ENCODE results near the gene NABP1.
"Not testable (repeated sequence)": the region's sequence is repeated elsewhere in the genome, so short reads cannot be mapped to it uniquely, and the experiment has no call there.

Gene NABP1, protein sequence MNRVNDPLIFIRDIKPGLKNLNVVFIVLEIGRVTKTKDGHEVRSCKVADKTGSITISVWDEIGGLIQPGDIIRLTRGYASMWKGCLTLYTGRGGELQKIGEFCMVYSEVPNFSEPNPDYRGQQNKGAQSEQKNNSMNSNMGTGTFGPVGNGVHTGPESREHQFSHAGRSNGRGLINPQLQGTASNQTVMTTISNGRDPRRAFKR

DNA sequence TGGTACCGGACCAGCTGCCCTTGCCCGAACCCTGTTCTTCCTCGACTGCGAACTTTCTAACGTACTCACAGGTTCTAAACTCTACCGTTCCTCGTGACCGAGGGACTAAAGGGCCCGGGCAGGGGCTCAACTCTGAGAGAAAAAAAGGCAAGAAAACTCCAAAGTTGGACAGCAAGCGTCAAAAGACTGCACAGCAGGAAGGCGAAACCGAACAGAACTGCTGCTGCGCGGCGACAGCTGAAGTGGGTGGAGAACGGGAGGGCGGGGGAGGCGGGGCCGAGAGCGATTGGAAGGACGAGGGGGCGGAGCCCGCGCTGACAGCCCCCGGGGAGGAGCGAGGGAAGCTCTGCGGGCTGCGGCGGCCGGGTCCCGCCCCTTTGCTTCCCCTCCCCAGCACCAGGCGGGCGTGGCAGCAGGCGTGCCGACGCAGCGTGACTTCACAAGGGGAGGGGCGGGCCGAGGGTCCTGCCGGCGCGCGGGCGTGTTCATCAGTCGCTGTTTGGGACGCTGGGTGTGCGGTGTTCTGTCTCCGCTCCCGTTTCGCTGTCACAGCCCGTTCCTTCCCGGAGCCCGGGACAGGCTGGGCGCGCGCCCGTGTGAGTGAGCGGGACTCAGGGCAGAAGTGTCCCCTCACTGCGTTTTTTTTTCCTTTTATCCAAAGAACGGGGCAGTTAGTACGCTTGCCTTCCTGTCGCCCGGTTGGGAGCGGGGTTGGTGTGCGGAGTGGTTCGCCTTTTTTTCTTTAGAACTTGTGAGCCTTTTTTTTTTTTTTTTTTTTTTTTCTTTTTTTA, at the start of gene NABP1:
Gene NABP1, plus strand, starts transcription at position 491 of the 791 bp plus-strand sequence. CDS start 479 bp downstream, outside the sequence.
- DNase-seq = peak; percentile 99

DNA sequence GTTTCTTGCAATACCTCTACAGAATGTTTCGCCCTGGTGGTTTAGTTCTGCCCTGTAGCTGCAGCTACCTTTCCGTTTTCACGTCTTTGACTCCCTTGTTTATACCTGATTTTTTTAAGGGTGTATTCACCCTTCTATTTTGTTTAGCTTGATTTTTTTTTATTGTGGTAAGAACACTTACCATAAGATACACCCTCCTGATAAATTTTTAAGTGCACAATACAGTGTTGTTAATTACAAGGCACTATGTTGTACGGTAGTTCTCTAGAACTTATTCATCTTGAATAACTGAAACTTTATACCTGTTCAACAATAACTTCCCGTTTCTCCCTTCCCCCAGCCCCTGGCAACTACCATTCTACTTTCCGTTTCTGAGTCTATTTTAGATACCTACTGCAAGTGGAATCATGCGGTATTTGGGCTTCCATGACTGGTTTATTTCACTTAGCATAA, 48.9 kb upstream of the NABP1 start:
- DNase-seq = no peak

DNA sequence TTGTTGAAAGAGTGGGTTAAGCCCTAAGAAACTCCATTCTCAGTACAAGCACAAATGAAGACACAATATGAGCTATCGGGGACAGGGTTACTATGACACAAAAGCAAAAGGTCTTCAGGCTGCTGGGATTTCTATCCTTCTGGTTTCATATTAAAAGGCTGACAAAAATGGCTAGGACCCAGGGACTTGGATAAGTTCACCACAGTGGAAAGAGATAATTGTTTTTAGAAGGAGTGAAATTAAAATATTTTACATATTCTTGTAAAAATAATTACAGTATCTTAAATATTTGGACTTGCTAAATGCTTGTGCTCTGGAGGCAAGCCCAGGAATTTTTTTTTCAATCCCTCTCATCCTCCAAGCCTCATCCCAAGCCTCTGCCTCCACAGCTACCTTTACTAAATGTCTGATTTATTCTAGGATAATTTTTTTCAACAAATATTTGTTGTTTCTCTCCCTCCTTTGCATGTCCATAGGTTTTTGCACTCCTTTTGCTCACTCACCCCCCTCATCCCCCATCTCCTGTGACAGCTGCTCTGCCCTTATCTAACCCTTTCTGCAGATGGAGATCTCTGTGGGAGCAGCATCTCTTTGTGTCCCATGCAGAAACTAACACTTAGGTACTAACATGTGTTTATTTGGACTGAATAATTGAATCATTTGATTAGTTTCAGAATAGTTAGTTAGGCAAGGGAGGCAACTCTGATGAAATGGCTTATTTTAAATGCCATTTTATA, 47.8 kb upstream of the NABP1 start:
- no peak for DNase-seq

GRCh38 chr2:191631754-191632153, 46.2 kb upstream of the NABP1 start:
- DNase-seq = no peak

DNA sequence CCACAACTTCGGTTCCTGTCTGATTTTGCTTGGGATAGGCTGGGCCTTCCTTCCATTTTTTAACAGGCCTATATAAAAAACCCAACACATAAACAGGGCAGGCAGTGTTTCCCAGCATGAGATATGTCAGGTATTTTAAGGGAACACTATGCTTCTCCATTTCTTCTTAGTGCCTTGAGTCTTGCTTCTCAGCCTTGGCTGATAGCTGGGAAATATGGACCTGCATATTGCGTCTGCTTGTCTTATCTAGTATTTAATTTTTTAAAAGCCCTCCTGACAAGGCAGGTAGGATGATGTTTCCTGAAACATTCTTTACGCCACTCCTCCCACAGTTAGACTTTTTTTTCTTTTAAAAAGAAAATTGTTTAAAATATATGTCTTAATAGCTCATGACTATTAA, 45.5 kb upstream of the NABP1 start:
- DNase-seq = no peak

DNA sequence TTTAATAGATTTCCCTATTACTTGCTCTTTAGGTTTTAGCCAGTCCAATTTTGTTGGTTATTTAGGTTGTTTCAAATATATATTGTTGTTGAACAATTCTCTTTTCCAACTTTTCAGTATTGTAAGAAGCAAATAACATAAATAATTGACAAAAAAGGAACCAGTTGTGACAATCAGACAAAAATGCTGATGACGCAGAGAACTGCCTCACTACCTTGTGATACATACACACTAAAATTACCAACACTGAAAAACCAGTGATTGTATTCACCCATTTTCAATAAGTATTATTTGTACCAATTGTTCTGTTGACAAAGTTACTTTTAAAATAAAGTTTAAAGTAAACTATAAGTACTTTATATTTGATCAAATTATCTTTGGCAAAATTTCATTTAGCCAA, 43.1 kb upstream of the NABP1 start:
- DNase-seq = no peak

DNA sequence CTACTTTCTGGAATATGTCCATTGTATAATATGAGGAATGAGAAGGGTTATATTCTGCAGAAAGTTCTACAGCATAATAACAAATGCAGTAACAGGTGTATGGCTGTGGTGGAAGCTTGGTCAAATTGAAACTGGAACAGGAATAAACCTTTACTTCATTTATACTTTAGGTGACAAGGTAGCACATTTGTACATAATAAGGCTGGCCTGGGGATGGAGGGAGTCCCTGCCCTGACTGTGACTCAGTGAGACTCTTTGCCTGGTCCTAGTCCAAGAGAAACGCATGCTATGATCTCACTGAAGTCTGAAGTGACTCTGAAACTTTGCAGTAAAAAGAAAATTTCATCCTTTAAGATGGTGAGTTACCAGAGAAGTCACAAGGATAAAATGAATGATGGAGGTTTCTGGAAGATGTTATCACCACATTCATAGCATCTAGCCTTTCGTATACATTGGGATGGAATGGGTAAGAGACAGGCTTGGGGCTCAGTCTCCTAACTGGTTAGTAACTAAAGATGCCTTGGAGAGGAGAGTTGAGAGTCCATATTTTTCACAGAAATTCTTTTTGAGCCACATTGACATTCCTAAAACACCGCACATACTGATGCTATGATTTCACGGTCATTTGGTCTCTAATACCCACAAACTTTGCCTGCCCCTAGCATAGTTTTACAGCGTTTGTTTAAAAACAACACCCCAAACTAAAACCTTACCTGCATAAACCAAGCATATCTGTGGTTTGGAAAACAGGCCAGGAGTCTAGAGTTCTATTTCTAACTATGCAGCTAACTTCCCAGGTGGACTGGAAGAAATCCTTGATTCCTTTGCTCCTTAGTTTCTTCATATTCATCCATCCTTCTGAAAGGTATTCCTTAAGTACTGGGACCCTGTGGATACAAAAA, 42.4 kb upstream of the NABP1 start:
- peak; percentile 24 for DNase-seq

DNA sequence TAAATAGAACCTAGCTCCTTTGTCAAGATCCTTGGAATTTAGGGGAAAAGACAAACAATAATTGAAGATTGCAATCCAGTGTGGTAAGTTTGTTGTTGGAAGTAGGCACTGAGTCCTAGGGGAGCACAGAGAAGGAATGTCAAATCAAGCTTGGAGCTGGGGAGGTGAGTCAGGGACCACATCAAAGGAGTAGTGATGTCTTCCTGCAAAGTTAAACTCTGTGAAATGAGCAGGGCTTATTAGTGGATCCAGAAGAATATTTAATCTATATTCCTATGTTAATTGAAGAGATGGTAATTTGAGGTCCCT, 41.7 kb upstream of the NABP1 start:
- DNase-seq = no peak

DNA sequence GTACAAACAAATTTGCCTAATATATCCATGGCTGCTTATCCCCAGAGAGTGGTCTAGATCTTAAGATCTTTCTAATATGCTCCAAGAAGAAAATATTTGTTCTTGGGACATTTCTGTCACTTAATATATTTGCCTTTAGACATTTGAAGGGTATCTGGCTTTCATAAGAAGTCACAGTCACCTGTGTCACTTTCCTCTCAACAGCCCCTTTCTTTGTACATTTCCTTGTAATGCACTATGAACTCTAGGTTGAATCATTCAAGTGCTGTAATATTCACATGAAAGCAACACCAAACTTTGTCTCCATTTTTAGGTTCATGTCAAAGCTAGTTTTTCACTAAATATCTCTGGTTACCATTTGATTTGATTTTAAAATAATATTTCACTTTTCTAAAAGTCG, 41.4 kb upstream of the NABP1 start:
- DNase-seq = no peak

- no peak for DNase-seq
These were observed 40.5 kb upstream of the NABP1 start for GRCh38 chr2:191637182-191638078.

DNA sequence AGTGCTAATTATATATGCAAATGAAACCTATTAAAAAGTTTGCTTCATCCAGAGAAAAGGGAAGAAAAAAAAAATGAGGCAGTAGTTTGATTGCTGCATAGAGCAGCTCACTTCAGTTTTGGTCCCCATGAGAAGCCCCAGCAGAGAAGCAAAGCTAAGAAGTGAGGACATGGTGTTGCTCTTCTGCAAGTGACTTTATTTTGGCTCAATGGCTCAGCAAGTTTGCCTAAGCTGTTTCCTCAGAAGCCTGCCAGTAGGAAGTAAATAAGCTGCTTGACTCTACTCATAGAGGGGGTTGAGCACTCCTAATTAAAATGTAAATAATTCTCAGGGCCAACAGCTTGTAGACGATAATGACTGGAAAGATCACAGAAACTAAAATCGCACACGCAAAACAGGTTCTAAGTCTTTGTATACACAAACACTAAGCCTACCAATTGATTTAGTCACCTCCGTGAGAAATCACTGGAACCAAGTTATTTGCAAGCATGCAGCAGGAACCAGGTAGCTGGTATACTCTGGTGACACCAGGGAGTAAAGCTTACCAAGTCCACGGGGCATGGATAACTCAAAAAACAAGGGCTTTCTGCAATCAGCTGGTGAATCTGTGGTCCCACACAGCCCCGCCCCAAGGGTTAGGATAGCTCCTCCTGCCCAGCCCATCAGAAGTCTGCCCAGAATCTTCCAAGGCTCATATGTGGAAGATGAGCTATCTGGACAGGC, 39.7 kb upstream of the NABP1 start:
- DNase-seq = peak; percentile 23

DNA sequence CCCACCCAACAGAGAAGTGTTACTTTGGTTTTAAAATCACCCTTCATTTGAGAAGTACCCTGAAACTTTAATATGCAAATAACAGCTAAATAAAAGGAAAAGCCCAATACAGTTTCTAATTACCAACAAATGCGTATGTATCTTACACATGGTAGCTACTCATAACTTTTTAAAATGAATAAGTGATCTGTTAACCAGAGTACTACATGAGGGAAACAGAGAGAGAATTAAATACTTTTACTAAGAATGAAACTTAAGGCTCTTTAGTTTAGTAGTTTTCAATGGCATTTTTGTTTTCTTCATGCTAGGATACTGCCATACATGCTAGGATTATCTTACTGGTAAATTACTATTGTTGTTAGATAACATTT, 39.1 kb upstream of the NABP1 start:
- DNase-seq = no peak

DNA sequence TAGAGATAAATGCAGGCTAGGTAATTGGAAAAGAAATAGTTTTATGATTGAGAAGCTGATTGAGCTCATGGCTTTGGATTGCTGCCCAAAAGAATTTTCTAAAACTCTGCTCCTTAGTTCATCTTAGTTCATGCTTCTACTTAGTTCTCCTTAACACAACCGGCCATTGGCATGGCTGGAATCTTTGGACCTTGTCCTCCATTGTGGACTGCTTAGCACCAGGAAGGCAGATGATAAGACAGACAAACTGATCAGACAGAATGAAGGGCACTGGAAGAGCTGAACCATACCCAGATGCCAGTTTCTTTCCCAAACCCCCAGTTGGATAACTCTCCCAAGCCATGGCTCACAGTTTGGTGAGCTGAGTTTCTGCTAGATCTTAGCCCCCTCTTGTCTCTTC, 36.3 kb upstream of the NABP1 start:
- DNase-seq = no peak

DNA sequence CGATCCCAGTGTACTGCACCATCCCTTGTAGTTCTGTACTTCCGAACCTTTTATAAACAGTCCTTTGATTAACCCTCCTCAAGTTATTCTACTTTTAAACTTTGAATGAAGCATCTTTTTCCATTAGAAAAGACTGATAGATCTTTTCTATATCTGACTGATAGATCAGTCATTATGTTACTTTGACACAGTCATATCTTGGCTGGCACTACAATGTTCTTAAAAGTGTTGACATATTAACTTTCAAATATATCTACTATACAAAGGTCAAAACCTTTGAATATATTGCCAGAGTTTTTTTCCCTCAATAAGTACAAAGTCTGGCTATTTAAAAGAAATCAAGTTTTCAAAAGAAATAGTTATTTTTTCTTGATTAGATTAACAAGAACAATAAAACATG, 35.4 kb upstream of the NABP1 start:
- no peak for DNase-seq

GRCh38 chr2:191643429-191643828, 34.5 kb upstream of the NABP1 start:
- DNase-seq = no peak

DNA sequence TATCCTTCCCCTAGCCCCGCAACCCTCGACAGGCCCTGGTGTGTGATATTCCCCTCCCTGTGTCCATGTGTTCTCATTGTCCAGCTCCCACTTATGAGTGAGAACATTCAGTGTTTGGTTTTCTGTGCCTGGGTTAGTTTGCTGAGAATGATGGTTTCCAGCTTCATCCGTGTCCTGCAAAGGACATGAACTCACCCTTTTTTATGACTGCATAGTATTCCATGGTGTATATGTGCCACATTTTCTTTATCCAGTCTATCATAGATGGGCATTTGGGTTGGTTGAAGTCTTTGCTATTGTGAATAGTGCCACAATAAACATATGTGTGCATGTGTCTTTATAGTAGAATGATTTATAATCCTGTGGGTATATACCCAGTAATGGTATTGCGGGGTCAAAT, 33.3 kb upstream of the NABP1 start:
- DNase-seq = not testable (repeated sequence)

- no peak for DNase-seq
These were observed 32.9 kb upstream of the NABP1 start for GRCh38 chr2:191645032-191645431.

- no peak for DNase-seq
These were observed 32.3 kb upstream of the NABP1 start for GRCh38 chr2:191645434-191646162.

DNA sequence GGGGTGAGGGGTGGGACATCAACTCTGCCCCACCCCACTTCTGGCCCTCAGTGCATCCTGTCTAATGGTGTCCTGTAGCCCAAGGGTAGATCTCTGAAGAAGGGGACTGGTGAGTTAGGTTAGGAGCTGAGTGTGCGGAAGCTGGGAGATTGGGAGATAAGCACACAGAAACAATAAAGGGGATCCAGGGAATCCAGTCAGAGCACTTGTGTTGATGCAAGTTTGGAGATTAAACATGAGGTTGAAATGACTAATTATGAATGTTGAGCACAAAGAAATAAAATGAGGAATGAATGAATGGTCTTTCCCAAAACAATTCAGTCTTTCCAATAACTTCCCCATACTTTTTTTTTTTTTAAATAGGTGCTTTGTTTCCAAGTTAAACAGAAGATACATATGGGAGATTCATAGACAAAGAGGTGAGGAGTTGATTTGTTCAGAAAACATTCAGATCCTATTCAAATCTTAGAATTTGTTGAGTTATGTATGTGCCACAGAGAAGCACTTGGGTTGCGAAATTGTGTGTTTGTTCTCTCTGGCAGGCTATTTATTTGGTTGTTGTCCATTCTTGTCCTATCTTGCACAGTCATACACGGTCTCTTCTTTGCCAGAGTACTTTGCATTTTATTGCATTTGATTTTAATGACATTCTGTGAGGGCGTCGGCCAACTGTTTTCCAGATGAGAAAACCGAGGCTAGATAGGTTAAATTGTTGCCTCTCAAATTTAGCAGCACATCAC, 31.6 kb upstream of the NABP1 start:
- no peak for DNase-seq

- no peak for DNase-seq
These were observed 28.4 kb upstream of the NABP1 start for GRCh38 chr2:191649519-191649918.
